Measurements from ENCODE around the gene CNTN5.

Gene CNTN5

DNA sequence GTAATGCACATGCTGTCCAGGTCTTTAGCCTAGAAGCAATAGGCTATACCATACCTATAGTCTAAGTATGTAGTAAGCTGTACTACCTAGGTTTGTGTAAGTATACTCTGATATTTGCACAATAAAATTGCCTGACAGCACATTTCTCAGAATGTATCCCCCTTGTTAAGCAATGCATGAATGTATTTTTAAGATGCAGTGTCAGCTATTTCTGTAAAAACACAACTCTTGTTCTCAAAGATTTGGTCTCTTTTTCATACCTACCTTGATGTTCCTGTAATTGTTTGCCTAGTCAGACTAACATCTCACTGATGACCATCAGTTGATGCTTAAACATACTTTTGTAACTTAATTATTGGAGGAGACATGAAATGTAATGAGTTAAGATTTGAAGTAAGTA lies 619.9 kb downstream of the CNTN5 start:
- DNase-seq = no peak

- no peak for DNase-seq
Observed at GRCh38 chr11:99645934-99646333, 625.2 kb downstream of the CNTN5 start.

GRCh38 chr11:99670067-99670676 lies 649.4 kb downstream of the CNTN5 start:
- no peak for DNase-seq

- DNase-seq = no peak
Observed at GRCh38 chr11:99671808-99672409, 651.2 kb downstream of the CNTN5 start.

DNA sequence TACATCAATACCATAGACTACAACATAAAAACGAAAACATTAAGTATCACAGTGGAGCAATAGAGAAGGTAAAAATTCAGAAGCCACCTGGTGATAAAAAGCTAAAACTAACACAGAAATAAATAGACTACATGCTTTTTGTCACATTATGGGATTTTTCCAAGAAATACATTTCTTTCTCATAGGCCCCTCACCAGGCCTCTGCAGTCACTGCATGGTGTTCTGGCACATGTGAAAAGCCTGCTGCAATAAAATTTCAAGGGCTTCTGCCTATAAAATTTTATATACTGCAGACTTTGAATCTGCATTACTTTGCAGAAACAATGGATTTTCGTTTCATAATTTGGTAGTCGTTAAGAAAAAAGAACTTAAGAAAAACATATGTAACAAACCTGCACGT lies 655.5 kb downstream of the CNTN5 start:
- no peak for DNase-seq

DNA sequence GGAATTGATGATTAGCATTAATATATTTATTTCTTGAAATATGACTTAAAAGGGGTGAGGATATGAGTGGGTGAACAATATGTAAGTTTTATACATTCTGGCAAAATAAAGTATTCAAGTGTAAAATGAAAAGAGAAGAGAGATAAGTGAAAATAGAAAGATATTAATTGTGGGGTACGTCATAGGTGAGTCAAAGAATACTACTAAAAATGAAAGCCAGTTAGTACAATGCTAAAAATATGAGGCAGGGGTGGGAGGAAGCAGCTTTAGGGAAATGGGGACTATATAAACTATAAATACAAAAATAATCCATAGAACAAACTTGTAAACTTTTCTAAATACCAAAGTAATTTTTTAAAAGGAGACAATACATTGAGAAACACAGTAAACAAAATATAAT lies 661.4 kb downstream of the CNTN5 start:
- no peak for DNase-seq

DNA sequence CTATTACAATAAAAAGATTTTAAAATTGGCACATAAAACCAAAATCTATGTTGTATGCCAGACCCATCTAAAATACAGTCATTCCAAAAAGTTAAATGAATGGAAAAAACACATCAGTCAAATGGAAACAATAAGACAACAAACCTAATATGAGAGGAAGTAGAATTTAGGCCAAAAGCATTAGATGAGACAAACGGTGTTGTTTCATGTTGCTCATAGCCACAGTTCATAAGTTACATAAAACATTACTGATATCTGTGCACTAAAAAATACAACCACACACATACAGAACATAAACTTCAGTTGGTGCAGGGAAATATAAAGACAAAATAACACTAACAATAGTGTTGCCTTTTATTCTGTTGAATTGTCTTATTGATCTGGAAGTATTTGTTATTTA lies 661.9 kb downstream of the CNTN5 start:
- DNase-seq = no peak

DNA sequence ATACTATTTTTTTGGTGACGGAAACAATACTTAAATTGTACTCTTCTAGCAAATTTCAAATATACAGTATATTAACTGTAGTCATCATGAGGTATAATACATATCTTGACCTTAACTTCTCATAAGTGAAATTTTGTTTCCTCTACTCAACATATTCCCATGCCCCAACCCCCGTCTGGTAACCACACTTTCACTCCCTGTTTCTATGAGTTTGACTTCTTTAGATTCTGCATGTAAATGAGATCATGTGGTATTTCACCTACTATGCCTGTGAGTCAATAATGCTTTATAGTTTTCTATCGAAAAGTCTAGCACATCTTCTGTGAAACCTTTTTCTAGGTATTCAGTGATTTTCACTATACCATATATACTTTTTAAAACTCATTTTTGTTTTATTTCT lies 663.2 kb downstream of the CNTN5 start:
- no peak for DNase-seq

DNA sequence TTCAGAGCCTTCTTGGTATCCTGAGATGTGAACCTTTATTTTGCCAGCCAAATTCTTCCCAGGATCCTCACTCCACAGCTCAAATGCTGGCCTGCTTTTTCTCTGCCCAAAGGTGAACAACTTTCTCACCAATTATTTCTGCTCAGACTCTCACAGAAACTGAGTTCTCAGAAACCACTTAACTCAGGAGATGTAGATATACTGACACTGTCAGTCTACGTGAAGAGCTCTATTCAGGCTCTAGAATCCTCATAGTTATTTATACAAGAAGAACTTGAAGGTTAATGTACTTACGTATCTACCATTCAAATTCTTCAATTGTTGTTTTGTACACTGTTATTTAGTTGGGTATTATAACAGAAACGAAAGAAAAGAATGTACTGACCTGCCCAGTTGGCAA lies 666.1 kb downstream of the CNTN5 start:
- no peak for DNase-seq

DNA sequence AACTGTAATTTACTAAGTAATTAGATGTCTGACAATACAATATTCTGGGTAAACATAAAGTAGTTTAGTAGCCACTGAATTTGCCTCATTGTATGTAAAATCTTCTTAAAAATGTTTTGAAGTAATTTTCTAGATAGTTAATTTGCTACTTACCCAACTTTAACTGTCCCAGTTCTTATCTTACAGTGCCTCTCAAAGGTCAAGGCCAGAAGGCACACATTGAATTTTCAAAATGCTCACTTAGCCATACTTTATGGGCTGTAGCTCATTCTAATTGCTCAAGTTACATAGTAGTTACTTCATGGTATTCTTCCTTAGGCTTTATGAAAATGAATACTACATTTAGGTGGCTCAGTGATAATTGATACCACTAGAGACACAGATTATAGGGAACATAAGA lies 666.6 kb downstream of the CNTN5 start:
- no peak for DNase-seq

DNA sequence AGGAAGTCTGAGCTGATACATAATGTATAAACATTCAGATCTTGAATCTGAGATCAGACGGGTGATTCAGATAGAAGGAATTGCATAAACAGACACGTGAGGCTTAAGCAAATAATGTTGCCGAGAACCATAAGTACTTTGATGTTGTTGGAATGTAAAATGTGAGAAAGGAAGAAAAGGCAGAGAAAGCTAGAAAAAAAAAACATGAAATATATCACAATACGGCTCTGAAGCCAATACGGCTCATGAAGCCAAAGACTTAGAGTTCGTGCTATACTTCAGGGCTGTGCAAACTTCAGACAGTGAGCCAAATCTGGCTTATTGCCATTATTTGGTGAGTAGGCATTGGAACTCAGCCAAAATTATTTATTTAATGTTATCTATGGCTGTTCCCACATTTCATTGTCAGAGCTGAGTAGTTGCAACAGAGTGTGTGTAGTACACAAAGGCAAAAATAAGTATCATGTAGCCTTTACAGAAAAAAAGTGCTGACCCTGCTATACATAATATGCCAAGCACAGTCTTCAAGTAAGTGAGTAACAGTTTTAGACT lies 673.3 kb downstream of the CNTN5 start:
- DNase-seq = no peak

GRCh38 chr11:99695106-99695505 lies 674.4 kb downstream of the CNTN5 start:
- DNase-seq = no peak

DNA sequence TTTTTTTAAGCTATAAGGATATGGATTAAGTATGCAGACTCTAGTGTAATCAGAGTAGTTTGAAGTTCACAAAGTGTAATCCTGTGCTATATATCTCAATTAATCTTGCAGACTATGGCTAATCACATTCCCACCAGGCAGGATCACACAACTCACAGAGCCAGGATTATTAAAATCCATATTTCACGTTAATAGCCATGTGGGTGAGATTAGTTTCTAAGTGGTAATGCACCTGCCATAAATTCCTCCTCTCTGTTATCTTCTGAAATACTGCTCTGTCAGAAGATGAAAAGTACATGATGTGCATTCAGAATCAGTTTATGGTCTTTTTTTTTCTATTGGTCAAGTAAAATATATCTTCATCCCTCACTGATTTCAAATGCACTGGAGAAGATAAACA lies 686.1 kb downstream of the CNTN5 start:
- no peak for DNase-seq

DNA sequence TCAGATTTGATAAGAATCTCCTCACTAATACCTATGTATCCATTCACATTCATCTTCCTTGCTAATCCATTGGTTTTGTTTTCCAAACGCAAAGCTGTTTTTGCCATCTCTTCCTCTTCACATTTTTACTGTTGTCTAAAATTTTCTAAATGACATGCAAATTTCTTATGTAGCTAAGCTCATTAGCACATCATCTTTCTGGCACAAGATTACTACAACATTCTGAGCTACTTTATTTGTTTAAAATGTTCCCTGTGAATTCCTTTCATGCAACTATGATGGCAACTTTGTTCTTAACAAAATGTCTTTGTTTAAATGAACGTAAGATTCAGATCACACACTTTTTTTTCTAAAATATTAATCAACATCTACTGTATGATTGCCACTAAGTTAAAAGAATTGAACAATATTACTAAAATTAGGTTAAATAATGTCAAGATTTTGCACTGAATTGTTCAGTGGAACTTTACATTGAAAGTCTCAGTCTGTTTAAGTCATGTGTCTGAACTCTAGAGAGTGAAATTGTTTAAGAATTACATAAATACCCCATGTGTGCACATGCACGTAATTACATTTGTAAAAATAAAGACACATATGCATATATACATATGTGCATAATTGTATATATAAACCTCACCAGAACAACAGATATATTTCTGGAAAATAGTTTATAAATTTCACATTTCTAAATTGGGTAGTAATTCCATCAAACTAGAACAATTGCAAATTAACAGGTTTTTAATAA lies 688.4 kb downstream of the CNTN5 start:
- no peak for DNase-seq

DNA sequence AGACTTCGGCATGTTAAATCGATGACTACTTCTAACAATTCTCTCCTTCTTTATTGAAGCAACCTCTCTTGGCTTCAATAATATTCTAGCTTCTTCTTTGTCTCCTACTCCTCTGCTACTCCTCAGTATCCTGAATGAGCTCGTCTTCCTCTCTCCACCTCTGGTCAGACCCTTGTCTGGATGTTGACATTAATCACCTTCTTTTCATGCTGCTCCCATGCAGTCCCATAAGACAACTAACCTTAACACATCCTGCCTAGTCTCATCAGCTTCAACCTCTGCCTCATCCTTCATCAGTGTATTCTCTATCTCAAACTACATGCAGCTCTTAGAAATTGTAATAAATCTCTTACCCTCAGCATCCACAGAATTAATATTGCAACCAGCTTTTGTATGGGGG lies 695.6 kb downstream of the CNTN5 start:
- DNase-seq = no peak

- DNase-seq = no peak
Observed at GRCh38 chr11:99718291-99718690, 697.5 kb downstream of the CNTN5 start.

DNA sequence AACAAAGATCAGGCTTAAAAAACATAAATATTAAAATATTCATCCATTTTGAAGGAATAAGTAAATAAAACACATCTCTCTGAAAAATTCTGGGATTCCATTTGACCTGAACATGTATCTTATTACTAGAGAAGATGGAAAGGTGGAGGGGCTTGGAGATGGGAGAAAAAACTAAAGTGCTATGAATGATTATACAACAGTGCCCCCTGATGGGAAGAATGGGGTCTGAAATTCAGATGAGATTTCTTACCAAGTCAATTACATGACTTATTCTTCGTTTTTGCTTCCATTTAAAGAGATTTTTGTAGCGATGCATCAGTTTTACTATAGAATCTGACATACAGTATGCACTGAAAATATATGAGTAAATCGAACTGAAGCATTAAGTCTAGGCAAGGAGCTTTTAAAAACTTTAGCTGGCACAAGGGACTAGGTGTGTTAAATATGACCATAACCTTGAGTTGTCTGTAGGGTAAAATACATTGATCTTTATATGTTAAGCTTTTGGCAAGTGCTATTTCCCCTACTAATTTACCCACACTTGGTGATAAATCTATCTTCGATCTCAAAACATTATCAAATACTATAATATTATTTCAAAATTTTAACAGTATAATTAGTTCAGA lies 718.8 kb downstream of the CNTN5 start:
- no peak for DNase-seq

- DNase-seq = no peak
Observed at GRCh38 chr11:99742501-99742900, 721.8 kb downstream of the CNTN5 start.

- DNase-seq = no peak
Observed at GRCh38 chr11:99759787-99760186, 739.0 kb downstream of the CNTN5 start.

- DNase-seq = no peak
Observed at GRCh38 chr11:99766811-99767210, 746.1 kb downstream of the CNTN5 start.

GRCh38 chr11:99773646-99774045 lies 752.9 kb downstream of the CNTN5 start:
- DNase-seq = no peak

- DNase-seq = no peak
Observed at GRCh38 chr11:99781074-99781473, 760.3 kb downstream of the CNTN5 start.

- no peak for DNase-seq
Observed at GRCh38 chr11:99791354-99791753, 770.6 kb downstream of the CNTN5 start.

GRCh38 chr11:99795999-99796398 lies 775.2 kb downstream of the CNTN5 start:
- DNase-seq = no peak

Measured in CD4-positive, alpha-beta T cell treated with Interleukin-4 for 1 hour (primary cell).